Activated CD8-positive, alpha-beta memory T cell treated with anti-CD3 and anti-CD28 coated beads for 36 hours (primary cell): ENCODE measurements around the gene ZNF77. TPM values are rescaled to one million over a fixed set of nuclear protein-coding genes. Genes with fewer than 3 reads are reported as not detected.
"Not testable (repeated sequence)": the region's sequence is repeated elsewhere in the genome, so short reads cannot be mapped to it uniquely, and the experiment has no call there.

Experiments used
- CTCF ChIA-PET: fragments of 350-600 bp; sonication (Branson Sonifier 250); formaldehyde crosslinking; loops from one replicate; lab custom pipeline; 2021; ENCODE audit warnings: antibody characterized with exemption; lab: Charles Lee
- POLR2A ChIA-PET: fragments of 350-600 bp; sonication (Branson Sonifier 250); formaldehyde crosslinking; loops from one replicate; lab custom pipeline; 2021; ENCODE audit warnings: antibody characterized with exemption; lab: Charles Lee
- total RNA-seq, 2 experiments: library from RNA; stranded (reverse); gene quantifications; one replicate each; pipeline ENCODE4 v1.2.3, GENCODE V29; 2021

The ZNF77 gene
- total RNA-seq, 2 experiments from 2014 or later, result 3.8 to 4.4 TPM

DNA sequence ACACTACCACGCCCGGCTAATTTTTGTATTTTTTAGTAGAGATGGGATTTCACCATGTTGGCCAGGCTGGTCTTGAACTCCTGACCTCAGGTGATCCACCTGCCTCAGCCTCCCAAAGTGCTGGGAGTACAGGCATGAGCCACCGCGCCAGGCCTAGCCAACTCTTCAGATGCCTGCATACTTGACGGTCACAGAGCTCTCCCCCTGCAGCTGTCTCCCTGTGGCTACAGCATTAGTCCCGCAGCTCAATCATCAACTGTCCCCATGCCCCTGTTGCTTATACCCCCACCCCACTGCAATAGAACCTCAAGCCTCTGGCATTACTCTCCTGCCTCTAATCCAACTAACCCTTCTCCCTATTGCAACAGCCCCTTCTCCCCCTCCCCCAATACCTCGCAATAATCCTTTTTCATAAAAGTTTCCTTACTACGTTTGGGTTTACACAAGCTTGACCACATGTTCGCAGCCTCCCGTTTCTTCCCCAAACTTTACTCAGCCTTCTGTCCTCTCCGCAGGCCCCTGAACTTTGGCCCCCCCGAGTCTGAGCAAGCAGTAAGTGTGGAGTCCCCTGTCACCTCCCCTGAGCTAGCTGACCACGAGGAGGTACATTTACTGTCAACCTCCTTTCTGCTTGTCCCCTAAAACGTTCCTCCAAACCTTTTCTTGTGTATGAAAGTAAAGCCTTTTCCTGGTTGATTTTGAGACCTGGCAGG, 1.7 kb downstream of the ZNF77 start:
- ChIA-PET POLR2A (interaction anchor here (0.7 kb wide), 2 partner anchors 51 to 642 kb away, joined by 7 to 14 read pairs; partner anchors contain the start of gene GIPC3), CTCF (interaction anchor here (0.6 to 0.7 kb wide), 3 partner anchors 242 to 362 kb away, joined by 3 to 6 read pairs (median 3); no protein-coding TSS in a partner anchor)

DNA sequence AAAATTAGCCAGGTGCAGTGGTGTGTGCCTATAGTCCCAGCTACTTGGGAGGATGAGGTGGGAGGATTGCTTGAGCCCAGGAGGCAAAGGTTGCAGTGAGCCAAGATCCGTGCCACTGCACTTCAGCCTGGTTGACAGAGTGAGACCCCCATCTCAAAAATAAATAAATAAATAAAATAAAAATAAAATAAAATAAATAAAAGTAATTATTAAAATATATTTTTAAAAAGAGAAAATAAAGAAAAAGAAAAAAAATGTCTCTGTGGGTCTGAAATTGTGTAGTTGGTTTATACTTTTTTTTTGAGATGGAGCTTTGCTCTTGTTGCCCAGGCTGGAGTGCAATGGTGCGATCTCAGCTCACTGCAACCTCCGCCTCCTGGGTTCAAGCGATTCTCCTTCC, 8.9 kb downstream of the ZNF77 start:
- CTCF ChIA-PET, POLR2A ChIA-PET: not testable (repeated sequence)

- ChIA-PET POLR2A (no interaction called here), CTCF (no interaction called here)
Measured at GRCh38 chr19:2933490-2933910, 11.3 kb downstream of the ZNF77 start.

- POLR2A ChIA-PET, result interaction anchor here (0.6 kb wide), 1 partner anchor 38 kb away, joined by 8 read pairs; no protein-coding TSS in a partner anchor
- CTCF ChIA-PET, result no interaction called here
Measured at GRCh38 chr19:2927032-2927430, 17.7 kb downstream of the ZNF77 start.

GRCh38 chr19:2926341-2927031, 18.3 kb downstream of the ZNF77 start:
- CTCF ChIA-PET, result interaction anchor here (0.6 kb wide), 1 partner anchor 205 kb away, joined by 9 read pairs; no protein-coding TSS in a partner anchor
- POLR2A ChIA-PET, result interaction anchor here (0.6 kb wide), 1 partner anchor 39 kb away, joined by 8 read pairs; no protein-coding TSS in a partner anchor

DNA sequence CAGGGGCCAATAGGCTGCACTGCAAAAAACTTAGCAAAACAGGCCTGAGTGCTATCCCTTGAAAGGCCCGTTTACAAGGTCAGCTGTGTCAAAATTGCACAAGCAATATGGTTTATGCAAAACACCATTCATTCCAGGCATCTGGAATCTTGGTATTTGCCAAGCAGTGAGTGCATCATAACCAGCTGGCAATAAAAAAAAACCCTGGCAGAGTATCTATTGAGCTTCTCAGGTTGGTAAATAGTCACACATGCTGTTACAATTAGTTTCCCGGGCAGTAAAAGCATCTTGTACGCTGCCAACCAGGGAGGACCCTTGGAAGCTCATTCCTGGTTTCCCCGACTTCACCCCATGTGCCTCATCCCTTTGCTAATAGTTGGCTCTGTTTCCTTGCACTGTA, 21.3 kb downstream of the ZNF77 start:
- CTCF ChIA-PET, result interaction anchor here (0.6 to 1.4 kb wide), 3 partner anchors 27 to 204 kb away, joined by 3 to 4 read pairs (median 3); no protein-coding TSS in a partner anchor
- POLR2A ChIA-PET, result interaction anchor here (0.5 to 1.4 kb wide), 2 partner anchors 11 to 21 kb away, joined by 3 to 4 read pairs; no protein-coding TSS in a partner anchor

DNA sequence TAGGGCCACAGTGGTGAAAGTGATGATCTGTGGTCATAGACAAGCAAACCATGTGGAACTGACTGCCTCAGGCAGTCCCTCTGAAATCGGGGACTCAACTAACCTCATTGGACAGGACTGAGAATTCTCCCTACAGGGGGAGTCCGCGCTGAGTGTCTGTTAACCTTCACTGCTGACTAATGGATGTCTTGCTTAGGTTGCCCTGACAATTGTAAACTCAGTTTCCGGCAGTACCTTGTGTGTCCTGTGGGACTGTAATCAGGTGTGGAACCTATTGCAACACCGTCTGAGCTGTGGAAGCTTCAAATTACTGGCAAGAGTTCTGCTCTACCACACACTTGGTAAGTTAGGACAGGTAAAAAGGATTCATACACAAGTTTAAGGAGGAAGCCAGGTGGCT, 21.8 kb downstream of the ZNF77 start:
- CTCF ChIA-PET, result interaction anchor here (0.6 kb wide), 2 partner anchors 42 to 205 kb away, joined by 3 to 4 read pairs; no protein-coding TSS in a partner anchor
- POLR2A ChIA-PET, result interaction anchor here (0.5 to 1.4 kb wide), 2 partner anchors 10 to 21 kb away, joined by 3 to 4 read pairs; no protein-coding TSS in a partner anchor

DNA sequence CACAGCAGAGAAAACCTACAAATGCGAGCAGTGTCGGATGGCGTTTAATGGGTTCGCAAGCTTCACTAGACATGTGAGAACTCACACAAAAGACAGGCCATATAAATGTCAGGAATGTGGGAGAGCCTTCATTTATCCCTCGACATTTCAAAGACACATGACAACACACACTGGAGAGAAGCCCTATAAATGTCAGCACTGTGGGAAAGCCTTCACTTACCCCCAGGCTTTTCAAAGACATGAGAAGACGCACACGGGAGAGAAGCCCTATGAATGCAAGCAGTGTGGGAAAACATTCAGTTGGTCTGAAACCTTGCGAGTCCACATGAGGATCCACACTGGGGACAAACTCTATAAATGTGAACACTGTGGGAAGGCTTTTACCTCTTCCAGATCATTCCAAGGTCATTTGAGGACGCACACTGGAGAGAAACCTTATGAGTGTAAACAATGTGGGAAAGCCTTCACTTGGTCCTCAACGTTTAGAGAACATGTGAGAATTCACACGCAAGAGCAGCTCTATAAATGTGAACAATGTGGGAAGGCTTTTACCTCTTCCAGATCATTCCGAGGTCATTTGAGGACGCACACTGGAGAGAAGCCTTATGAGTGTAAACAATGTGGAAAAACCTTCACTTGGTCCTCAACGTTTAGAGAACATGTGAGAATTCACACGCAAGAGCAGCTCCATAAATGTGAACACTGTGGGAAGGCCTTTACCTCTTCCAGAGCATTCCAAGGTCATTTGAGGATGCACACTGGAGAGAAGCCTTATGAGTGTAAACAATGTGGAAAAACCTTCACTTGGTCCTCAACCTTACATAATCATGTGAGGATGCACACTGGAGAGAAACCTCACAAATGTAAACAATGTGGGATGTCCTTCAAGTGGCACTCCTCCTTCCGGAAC, 27.2 kb downstream of the ZNF77 start:
- ChIA-PET POLR2A (no interaction called here), CTCF (interaction anchor here (0.6 kb wide), 1 partner anchor 514 kb away, joined by 3 read pairs; no protein-coding TSS in a partner anchor)

- ChIA-PET POLR2A (interaction anchor here (0.8 kb wide), 1 partner anchor 11 kb away, joined by 3 read pairs; no protein-coding TSS in a partner anchor), CTCF (interaction anchor here (1.0 kb wide), 1 partner anchor 12 kb away, joined by 3 read pairs; the partner anchor contains the start of gene ZNF57)
Measured at GRCh38 chr19:2912306-2912705, 32.5 kb downstream of the ZNF77 start.

DNA sequence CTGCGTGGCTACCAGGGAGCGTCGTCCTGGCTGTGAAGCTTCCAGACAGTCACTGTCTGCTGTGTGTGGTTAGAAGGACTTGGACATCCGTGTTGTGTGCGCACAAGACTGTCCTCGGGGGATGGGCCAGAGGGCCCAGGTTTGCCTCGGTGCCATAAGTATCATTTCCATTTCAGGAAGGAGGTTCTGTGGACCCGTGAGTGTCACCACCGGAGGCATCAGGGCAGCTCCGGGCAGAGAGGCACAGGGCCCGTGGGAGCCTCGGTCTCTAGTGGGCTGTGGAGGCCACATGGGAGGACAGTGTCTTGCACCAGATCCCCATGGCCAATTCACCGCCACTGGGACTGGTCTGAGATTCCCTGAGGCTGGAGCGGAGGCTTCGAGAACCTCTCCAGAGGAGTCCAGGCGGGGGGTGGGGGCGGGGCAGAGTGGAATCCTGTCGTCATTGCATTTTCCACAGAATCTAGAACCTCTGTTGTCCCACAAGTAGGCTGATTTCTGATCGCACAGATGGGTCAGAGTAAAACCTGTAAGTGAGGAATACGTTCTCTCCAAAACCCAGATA, 38.1 kb downstream of the ZNF77 start:
- CTCF ChIA-PET, result no interaction called here
- POLR2A ChIA-PET, result interaction anchor here (0.8 kb wide), 1 partner anchor 431 kb away, joined by 3 read pairs; the partner anchor contains the start of gene GADD45B

DNA sequence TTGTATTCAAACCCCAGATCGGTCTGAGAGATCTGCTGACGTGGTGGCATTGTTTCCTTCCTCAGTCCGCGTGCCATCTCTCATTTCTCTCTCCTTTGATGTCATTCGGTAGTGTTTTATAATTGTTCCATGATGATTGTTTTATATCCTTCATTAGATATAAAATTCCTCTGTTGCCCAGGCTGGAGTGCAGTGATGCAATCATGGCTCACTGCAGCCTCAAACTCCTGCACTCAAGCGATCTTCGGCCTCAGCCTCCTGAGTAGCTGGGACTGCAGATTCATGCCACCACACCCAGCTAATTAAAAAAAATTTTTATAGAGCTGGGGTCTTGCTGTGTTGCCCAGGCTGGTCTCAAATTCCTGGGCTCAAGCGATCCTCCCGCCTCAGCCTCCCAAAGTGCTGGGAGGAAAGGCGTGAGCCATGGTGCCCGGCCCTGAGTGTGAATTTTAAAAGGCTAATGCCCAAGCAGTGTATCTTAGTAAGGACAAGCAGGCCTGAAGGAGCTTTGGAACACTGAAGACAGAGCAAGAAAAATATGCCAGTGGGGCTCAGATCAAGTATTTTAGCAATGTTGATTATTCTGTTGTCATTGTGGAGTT, 38.8 kb downstream of the ZNF77 start:
- ChIA-PET POLR2A (interaction anchor here (0.8 kb wide), 1 partner anchor 430 kb away, joined by 3 read pairs; the partner anchor contains the start of gene GADD45B), CTCF (no interaction called here)

DNA sequence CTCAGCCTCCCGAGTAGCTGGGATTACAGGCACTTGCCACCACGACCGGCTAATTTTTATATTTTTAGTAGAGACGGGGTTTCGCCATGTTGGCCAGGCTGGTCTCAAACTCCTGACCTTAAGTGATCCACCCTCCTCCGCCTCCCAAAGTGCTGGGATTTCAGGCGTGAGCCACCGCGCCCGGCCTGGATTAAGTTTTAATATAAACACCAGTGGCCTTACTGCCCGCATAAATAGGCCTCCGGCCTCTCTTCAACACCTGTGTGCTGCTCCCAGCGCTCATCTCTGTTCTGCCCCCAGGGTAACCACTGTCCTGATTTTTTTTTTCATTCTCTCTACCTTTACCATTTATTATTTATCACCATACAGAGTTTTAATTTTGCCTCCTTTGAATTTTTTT, 41.4 kb downstream of the ZNF77 start:
- POLR2A ChIA-PET, CTCF ChIA-PET: not testable (repeated sequence)

- POLR2A ChIA-PET, result no interaction called here
- CTCF ChIA-PET, result interaction anchor here (0.9 kb wide), 1 partner anchor 254 kb away, joined by 3 read pairs; no protein-coding TSS in a partner anchor
Measured at GRCh38 chr19:2902590-2903218, 42.1 kb downstream of the ZNF77 start.

GRCh38 chr19:2900296-2901252, 44.2 kb downstream of the ZNF77 start, which contains the start of gene ZNF57:
ZNF57 (plus strand) TSS chr19:2900928; CDS start chr19:2901046, 118 bp downstream.
- POLR2A ChIA-PET, result interaction anchor here (0.5 to 1.5 kb wide), 3 partner anchors 12 to 578 kb away, joined by 3 to 7 read pairs (median 4); no protein-coding TSS in a partner anchor
- CTCF ChIA-PET, result interaction anchor here (0.6 to 1.2 kb wide), 5 partner anchors 12 to 531 kb away, joined by 3 to 5 read pairs (median 3); no protein-coding TSS in a partner anchor

- ChIA-PET CTCF (interaction anchor here (1.2 kb wide), 1 partner anchor 9 kb away, joined by 5 read pairs; no protein-coding TSS in a partner anchor), POLR2A (no interaction called here)
Measured at GRCh38 chr19:2896694-2897093, 48.1 kb downstream of the ZNF77 start.

GRCh38 chr19:2890531-2890930, 54.2 kb downstream of the ZNF77 start:
- CTCF ChIA-PET, result interaction anchor here (0.5 to 0.6 kb wide), 3 partner anchors 72 to 499 kb away, joined by 3 to 4 read pairs (median 3); no protein-coding TSS in a partner anchor

More at GRCh38 chr19:2890531-2890930, 54.2 kb downstream of the ZNF77 start:
- POLR2A ChIA-PET, result not testable (repeated sequence)
